ENCODE data around the gene HEXB.
"Not testable (repeated sequence)": the region's sequence is repeated elsewhere in the genome, so short reads cannot be mapped to it uniquely, and the experiment has no call there.

HEXB gene

DNA sequence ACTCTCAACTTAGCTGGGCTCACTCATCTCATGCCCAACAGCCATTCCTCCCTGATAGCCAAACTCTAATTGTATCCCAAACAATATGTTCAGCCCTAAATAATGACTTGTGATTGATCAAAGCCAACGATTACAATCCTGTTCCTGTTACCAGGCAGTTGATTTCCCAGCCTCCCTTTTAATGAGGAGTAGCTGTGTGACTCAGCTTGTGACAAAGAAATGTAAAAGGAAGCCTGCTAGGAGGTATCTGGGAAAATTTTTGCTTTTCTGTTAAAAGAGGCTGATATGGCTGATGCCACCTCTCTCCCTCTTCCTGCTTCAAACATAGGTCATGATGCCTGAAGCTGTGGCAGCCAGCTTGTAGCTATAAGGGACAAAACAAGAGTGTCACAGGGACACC, 24.9 kb upstream of the HEXB start:
- no peak for DNase-seq

DNA sequence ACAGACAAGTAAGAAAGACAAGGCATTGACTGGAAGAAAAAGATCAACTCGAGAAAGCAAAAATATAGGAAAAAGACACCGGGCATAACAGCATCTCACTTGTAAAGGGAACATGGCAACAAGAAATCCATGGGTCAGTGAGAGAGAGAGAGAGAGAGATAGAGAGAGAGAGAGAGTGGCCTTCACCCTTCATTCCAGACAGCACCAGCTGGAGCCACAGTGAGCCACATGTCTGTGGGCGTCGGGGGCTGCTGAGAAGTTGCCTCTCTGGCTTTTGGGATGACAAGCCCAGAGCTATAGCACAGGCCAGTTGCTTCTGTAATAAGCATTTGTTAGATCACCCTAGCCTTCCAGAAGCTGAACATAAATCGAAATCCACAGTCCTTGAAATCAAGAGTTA, 24.2 kb upstream of the HEXB start:
- DNase-seq: no peak

DNA sequence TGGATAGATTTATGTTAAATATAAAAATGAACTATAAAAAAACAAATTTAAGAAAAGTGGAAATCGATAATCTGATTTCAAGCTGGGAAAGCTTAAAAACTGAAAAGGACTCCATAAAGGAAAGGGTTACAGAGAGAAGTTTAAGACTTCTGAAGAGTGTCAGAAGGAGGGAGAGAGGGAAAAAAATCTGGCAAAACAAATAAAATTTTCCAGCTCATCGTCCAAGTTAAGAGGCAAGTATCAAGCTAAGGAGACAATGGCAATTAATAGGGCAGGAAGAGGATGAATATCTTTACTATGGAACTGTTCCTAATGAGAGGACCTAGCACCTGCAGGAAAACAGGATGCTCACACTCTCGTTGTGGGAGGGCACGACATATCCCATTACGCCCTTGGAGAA, 20.5 kb upstream of the HEXB start:
- DNase-seq: no peak

- no peak for DNase-seq
Measured at GRCh38 chr5:74665273-74665672, 19.8 kb upstream of the HEXB start.

DNA sequence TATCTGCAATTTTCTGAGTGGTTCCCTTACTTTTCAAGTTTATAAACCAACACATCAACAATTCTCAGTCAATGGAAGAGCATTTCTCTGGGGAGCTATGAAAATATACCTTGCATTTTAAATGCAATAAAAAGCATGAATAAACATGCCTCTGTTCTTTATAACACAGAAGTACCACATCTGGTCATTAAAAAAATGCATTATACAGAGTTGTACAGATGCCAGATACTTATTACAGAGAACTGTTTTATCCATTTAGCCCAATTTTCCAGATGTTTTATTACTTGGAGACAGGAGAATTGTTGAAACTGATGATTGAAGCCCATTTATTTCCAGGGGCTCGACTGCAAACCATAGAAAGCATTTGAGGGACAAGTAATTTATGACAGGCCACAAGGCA, 19.2 kb upstream of the HEXB start:
- no peak for DNase-seq

GRCh38 chr5:74667396-74667795, 17.6 kb upstream of the HEXB start:
- no peak for DNase-seq

GRCh38 chr5:74669821-74670220, 15.2 kb upstream of the HEXB start:
- no peak for DNase-seq

GRCh38 chr5:74670396-74671038, 14.5 kb upstream of the HEXB start:
- DNase-seq: no peak

GRCh38 chr5:74672215-74672877, 12.7 kb upstream of the HEXB start:
- DNase-seq: no peak

GRCh38 chr5:74673011-74673790, 11.8 kb upstream of the HEXB start:
- DNase-seq: no peak

- DNase-seq: not testable (repeated sequence)
Measured at GRCh38 chr5:74676466-74676865, 8.6 kb upstream of the HEXB start.

DNA sequence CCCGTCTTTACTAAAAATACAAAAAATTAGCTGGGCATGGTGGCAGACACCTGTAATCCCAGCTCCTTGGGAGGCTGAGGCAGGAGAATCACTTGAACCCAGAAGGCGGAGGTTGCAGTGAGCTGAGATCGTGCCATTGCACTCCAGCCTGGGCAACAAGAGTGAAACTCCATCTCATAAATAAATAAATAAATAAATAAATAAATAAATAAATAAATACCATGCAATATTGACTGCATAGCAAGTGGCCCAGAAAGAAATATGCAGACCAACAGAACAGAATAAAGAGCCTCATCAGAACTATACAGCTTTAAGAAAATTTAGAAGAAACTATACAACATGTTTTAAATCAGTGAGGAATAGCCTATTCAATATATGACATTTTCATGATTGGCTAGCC, 6.9 kb upstream of the HEXB start:
- not testable (repeated sequence) for DNase-seq

- DNase-seq: not testable (repeated sequence)
Measured at GRCh38 chr5:74679300-74679699, 5.7 kb upstream of the HEXB start.

DNA sequence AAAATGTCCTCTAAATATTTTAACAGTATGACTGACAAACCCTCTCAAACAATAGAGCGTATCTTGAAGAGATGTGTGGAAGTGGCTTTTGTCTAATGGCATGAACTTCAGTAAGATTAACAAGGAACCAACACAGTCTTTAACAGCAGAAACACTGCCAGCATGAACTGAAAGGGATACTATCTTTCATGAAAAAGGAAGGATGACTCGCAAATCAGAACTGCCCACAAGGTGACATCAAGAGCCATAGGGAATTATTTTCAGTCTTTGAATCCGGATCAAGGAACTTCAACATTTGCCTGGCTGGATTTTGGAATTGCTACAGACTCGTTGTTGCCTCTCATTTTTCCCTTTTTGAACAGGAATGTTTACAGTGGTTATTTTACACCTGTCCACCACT, 5.1 kb upstream of the HEXB start:
- DNase-seq: no peak

DNA sequence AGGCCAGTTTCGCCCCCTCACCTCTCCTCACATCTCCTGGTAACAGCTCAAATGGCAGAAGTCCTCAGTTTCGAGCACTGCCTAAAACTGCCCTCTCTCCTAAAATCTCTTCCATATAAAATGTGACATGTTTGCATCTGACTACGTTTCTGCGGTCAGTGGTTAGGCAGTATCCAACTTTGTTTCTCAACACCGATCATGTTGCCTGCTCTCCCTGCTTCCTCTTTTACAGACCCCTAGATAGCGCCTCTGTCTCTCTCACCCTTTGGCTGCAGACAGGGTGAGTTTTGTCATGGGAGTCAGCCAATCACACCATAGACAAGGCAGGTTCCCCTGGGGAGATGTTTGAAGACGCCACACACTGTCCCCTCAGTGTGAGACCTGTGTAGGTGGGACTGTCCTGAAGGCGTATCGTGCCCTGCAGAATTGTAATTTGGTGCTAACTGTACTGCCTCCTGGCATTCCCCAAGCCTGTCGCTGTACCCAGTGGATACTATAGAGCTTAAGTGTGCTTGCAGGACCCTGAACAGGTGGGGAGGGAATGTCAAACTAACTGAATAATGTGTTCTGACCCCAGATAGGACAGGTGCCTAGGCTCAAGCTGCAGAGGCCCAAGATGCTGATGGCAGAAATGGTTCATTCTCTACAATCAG, 1.1 kb downstream of the HEXB start:
- DNase-seq: no peak

- DNase-seq: no peak
Measured at GRCh38 chr5:74686962-74687751, 2.1 kb downstream of the HEXB start.

- no peak for DNase-seq
Measured at GRCh38 chr5:74693191-74693590, 8.2 kb downstream of the HEXB start.

DNA sequence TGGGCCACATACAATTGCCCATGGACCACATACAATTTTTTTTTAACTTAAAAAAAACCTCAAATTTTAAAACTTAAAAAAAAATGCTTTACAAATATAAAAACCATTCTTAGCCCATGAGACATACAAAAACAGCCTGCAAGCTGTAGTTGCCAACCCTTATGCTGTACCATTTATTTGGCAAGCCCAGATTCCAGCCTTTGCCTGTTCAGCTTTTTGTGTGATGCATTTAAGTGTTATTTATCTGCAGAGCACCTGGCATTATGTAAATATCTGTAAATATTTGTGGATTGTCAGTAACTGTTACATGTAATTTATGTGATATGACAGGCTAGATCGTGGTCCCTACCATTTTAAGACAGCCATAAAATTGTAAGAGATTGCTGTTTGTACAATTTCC, 32.6 kb downstream of the HEXB start:
- no peak for DNase-seq

DNA sequence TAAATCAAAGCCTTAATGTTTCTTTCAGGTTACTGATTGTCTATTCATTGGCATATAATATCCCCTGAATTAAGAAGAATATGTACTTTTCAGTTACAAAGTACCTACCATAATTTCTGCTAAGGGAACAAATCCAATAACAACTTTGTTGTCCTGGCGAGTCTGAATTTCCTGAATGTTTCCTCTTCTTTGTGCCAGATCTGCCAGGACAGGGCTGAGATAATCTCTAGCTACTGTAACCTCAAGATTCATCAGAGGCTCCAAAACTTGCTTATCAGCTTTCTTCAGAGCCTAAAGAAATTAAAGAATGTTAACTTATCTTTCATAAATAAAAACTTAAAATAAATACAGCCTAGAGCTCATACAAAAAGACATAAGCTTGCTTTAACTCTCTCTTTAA, 37.2 kb downstream of the HEXB start:
- DNase-seq: no peak

DNA sequence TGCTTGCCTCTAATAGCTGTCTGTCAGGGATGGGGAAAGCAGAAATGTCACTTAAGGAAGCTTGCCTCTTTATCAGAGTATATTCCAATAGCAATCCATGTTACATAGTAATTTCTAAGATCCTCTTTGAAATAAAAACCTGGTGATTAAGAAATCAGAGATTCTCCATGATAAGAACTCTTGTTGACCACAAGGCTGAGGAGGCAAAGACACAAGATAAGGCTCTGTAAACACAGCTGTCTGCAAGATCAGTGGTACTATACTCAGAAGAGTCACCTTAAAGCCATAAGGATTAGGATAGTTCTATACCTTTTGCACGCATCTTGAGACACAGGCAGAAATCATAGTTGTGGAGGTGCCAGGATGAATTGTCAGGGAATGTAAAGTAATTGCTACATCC, 40.3 kb downstream of the HEXB start:
- DNase-seq: no peak

DNA sequence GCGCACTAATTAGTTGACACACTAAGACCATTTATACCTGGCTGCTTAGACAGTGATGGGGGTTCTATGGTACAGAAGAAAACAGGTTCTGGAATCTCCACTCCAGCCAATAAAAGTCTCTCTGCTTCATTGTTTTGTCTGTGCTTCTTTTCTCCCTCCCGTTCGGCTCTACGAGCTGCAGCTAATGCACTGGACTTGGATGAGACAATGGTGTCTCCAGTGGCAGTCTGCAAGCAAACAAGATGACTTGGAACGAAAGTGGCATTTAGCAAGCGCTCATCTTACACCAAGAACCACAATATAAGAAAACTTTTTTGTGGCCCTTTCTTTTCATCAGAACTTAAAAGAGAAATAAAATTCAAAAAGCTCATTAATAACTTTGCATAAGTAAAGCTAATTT, 51.7 kb downstream of the HEXB start:
- no peak for DNase-seq

DNA sequence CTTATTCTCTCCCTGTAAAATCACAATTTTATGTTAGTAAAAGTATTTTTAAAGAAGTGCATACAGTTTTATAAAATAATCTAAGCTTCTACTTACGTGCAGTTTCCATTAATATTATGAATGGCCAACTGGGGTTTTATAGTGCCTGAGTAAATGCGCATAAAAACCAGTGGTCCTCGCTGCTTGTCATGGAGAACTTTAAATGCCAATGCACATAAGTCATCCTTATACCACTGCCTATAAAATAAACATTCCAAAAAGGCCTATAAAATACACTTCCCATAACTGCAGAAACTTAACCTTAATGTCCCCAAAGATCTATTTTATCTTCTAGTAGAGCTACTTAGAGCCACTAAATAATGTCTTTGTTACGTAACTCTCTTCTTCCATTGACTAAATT, 53.4 kb downstream of the HEXB start:
- DNase-seq: no peak

DNA sequence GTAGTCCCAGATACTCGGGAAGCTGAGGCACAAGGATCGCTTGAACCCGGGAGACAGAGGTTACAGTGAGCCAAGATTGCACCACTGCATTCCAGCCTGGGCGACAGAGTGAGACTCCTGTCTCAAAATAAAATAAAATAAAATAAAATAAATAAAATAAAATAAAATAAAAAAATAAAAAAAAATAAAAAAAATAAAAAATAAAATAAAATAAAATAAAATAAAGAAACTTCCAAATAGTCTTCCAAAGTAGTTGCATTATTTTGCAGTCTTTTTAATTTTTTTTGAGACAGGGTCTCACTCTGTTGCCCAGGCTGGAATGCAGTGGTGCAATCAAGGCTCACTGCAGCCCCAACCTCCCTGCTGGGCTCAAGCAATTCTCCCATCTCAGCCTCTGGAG, 63.7 kb downstream of the HEXB start:
- DNase-seq: not testable (repeated sequence)

Measured in activated CD8-positive, alpha-beta memory T cell treated with anti-CD3 and anti-CD28 coated beads, Interleukin-2, amount 50 U/mL, for 48 hours (primary cell).